ENCODE results near the gene SEC23B. TPM values are rescaled to one million over a fixed set of nuclear protein-coding genes. Genes with fewer than 3 reads are reported as not detected.

The SEC23B gene
- polyA plus RNA-seq, 1 donor (not counting 4 experiments of a cell fraction or from before 2014, with no cell fraction given) = 102 TPM

DNA sequence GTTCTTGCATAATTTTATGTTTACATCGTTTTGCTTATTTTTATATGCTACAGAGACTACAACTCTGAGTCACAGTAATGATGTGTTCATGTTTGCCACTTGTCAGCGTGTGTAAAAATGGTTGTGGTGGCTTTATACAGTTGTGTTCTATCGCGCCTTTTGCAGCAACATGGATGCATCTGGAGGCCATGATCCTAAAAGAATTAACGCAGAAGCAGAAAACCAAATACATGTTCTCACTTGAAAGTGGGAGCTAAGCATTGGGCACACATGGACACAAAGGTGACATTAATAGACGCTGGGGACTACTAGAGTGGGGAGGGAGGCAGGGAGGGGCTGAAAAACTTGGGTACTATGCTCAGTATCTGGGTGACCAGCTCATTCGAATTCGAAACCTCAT is 996 bp upstream of the SEC23B start:
- dilution Hi-C loops (cut with MboI; ENCODE audit: extremely low pct_ligation_motif_present, low sequenced_read_pairs) = no loop called here
- H3K9me1 ChIP-seq (ENCODE audit: control insufficient read depth, extremely low read depth, insufficient read depth, low read length) = no peaks in the 10 kb centered on the region
- no peaks in the 10 kb centered on the region for H4K20me1 ChIP-seq (ENCODE audit: control insufficient read depth, extremely low read depth, insufficient read depth, low read length)
- peak overlapping the region; percentile 97 for H3K4me2 ChIP-seq (ENCODE audit: control insufficient read depth, extremely low read depth, insufficient read depth, low read depth, low read length)
- H3K27ac ChIP-seq (ENCODE audit: control insufficient read depth, insufficient read depth, low read length) = peak overlapping the region; percentile 97
- no peaks in the 10 kb centered on the region for H3K9me3 ChIP-seq (ENCODE audit: control insufficient read depth, low read depth, low read length)
- peak overlapping the region; percentile 88 to 95 (median 91) for H3K4me3 ChIP-seq (ENCODE audit: control insufficient read depth in 2 of 3, extremely low read depth in 1 of 3, insufficient read depth in 2 of 3, low read depth in 1 of 3, low read length in 3 of 3)
- no peak for TF ChIP-seq EZH2 (IDR thresholded peaks at IDR 0.05; ENCODE audit: low read length)
- TF ChIP-seq, protein P1, sequence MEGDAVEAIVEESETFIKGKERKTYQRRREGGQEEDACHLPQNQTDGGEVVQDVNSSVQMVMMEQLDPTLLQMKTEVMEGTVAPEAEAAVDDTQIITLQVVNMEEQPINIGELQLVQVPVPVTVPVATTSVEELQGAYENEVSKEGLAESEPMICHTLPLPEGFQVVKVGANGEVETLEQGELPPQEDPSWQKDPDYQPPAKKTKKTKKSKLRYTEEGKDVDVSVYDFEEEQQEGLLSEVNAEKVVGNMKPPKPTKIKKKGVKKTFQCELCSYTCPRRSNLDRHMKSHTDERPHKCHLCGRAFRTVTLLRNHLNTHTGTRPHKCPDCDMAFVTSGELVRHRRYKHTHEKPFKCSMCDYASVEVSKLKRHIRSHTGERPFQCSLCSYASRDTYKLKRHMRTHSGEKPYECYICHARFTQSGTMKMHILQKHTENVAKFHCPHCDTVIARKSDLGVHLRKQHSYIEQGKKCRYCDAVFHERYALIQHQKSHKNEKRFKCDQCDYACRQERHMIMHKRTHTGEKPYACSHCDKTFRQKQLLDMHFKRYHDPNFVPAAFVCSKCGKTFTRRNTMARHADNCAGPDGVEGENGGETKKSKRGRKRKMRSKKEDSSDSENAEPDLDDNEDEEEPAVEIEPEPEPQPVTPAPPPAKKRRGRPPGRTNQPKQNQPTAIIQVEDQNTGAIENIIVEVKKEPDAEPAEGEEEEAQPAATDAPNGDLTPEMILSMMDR (optimal IDR thresholded peaks at IDR 0.05 in 1 of 3, IDR thresholded peaks at IDR 0.05 in 1 of 3, conservative IDR thresholded peaks at IDR 0.05 in 1 of 3; ENCODE audit: extremely low read depth in 1 of 3, insufficient read depth in 2 of 3, low read length in 3 of 3) = no peak
- H3K79me2 ChIP-seq (ENCODE audit: control insufficient read depth, insufficient read depth, low read length) = peaks cover 31% of the 10 kb centered on the region
- H2AFZ ChIP-seq (ENCODE audit: control insufficient read depth, low read length) = peak overlapping the region; percentile 86
- H3K4me1 ChIP-seq (ENCODE audit: control insufficient read depth, extremely low read depth, insufficient read depth, low read length) = peaks cover 15% of the 10 kb centered on the region
- peak overlapping the region; percentile 94 for H3K9ac ChIP-seq (ENCODE audit: control insufficient read depth, extremely low read depth, insufficient read depth, low read length)
- peaks cover 3 to 20% of the 10 kb centered on the region in 2 experiments for H3K36me3 ChIP-seq (ENCODE audit: control insufficient read depth in 2 of 2, extremely low read depth in 1 of 2, insufficient read depth in 2 of 2, low read length in 2 of 2)
- DNase-seq (ENCODE audit: low read depth, low spot score) (no peak), FAIRE-seq (peak; percentile 51)
- no peaks in the 10 kb centered on the region for H3K27me3 ChIP-seq (ENCODE audit: control insufficient read depth, extremely low read depth, insufficient read depth, low read length)

DNA sequence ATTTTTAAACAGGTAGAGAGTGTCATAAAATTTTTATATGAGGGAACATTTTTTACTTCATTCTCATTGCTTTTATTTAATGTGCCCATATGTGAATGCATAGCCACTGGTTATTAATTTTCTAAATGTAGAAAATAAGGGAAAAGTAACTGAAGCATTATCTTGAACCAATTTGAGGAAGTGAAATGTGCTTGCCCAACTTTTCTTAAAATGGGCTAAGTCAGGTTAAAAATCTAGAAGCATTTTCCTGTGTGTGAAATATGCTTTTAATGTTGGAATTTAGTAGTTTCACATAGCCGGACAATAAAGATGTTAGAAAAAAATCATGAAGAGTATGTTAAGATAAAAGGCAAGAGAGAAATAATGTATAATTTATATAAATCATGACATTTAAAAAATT is 3.8 kb downstream of the SEC23B start:
- dilution Hi-C loops (cut with MboI; ENCODE audit: extremely low pct_ligation_motif_present, low sequenced_read_pairs) = no loop called here
- Histone ChIP-seq H3K4me2 (ENCODE audit: control insufficient read depth, extremely low read depth, insufficient read depth, low read depth, low read length) (no peak overlapping the region), H4K20me1 (ENCODE audit: control insufficient read depth, extremely low read depth, insufficient read depth, low read length) (no peaks in the 10 kb centered on the region), H3K4me1 (ENCODE audit: control insufficient read depth, extremely low read depth, insufficient read depth, low read length) (peaks cover 9% of the 10 kb centered on the region), H3K27me3 (ENCODE audit: control insufficient read depth, extremely low read depth, insufficient read depth, low read length) (no peaks in the 10 kb centered on the region), H3K9me3 (ENCODE audit: control insufficient read depth, low read depth, low read length) (no peaks in the 10 kb centered on the region), H3K9me1 (ENCODE audit: control insufficient read depth, extremely low read depth, insufficient read depth, low read length) (no peaks in the 10 kb centered on the region), H3K79me2 (ENCODE audit: control insufficient read depth, insufficient read depth, low read length) (peaks cover 42% of the 10 kb centered on the region), H3K27ac (ENCODE audit: control insufficient read depth, insufficient read depth, low read length) (no peak overlapping the region), H2AFZ (ENCODE audit: control insufficient read depth, low read length) (no peak overlapping the region), H3K9ac (ENCODE audit: control insufficient read depth, extremely low read depth, insufficient read depth, low read length) (no peak overlapping the region), H3K36me3 (ENCODE audit: control insufficient read depth in 2 of 2, extremely low read depth in 1 of 2, insufficient read depth in 2 of 2, low read length in 2 of 2) (peaks cover 13 to 24% of the 10 kb centered on the region in 2 experiments), H3K4me3 (ENCODE audit: control insufficient read depth in 2 of 3, extremely low read depth in 1 of 3, insufficient read depth in 2 of 3, low read depth in 1 of 3, low read length in 3 of 3) (no peak overlapping the region)
- TF ChIP-seq, protein P1 (optimal IDR thresholded peaks at IDR 0.05 in 1 of 3, IDR thresholded peaks at IDR 0.05 in 1 of 3, conservative IDR thresholded peaks at IDR 0.05 in 1 of 3; ENCODE audit: extremely low read depth in 1 of 3, insufficient read depth in 2 of 3, low read length in 3 of 3) = no peak
- TF ChIP-seq EZH2 (IDR thresholded peaks at IDR 0.05; ENCODE audit: low read length) = no peak
- no peak for DNase-seq (ENCODE audit: low read depth, low spot score)
- no peak for FAIRE-seq

Measured in keratinocyte (primary cell).